ENCODE results near the gene USP30. TPM values are rescaled to one million over a fixed set of nuclear protein-coding genes. Genes with fewer than 3 reads are reported as not detected.

USP30 gene
- total and polyA plus RNA-seq, 9 of the 15 experiments (the other 6 are each of a cell fraction or from before 2014, with no cell fraction given) = 1.4 to 15.2 (median 7.0) TPM

DNA sequence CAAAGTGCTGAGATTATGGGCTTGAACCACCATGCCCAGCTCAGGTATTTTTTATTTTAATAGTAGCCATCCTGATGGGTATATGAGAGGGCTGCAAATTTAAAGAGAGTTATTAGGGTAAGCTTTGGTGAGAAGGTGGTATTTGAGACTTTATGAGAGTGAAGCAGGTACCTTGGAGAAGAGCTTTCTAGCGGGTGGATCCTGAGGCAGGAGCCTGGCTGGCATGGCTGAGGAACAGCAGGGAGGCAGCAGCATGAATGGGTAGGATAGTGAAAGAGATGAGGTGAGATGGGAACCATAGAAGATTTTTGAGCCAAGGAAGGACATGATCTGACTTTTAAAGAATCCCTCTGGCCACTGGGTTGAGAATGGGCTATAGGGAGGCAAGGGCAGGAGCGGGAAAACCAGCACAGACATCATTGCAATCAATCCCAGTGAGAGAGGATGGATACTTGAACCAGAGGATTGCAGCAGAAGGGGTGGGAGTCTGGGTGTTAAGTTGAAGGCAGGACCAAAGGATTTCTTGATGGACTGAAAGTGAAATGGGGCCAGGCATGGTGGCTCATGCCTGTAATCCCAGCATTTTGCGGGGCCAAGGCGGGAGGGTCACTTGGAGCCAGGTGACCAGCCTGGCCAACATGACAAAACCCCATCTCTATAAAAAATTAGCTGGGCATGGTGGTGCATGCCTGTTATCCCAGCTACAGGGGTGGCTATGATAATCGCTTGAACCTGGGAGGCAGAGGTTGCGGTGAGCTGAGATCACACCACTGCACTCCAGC, 37.2 kb upstream of the USP30 start (continued):
- TF ChIP-seq, protein P1, sequence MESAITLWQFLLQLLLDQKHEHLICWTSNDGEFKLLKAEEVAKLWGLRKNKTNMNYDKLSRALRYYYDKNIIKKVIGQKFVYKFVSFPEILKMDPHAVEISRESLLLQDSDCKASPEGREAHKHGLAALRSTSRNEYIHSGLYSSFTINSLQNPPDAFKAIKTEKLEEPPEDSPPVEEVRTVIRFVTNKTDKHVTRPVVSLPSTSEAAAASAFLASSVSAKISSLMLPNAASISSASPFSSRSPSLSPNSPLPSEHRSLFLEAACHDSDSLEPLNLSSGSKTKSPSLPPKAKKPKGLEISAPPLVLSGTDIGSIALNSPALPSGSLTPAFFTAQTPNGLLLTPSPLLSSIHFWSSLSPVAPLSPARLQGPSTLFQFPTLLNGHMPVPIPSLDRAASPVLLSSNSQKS (CRISPR knock-in tag; IDR thresholded peaks at IDR 0.05) = no peak
- TF ChIP-seq JUND (IDR thresholded peaks at IDR 0.05; ENCODE audit: borderline replicate concordance, low read depth, low read length) = no peak
- TF ChIP-seq JUND (tag; IDR thresholded peaks at IDR 0.05; ENCODE audit: borderline replicate concordance, low read depth, low read length) = no peak
- TF ChIP-seq THRAP3 (IDR thresholded peaks at IDR 0.05; ENCODE audit: borderline replicate concordance) = no peak
- TF ChIP-seq FOXJ3 (CRISPR knock-in tag; IDR thresholded peaks at IDR 0.05) = no peak
- no peak for TF ChIP-seq NONO (IDR thresholded peaks at IDR 0.05; ENCODE audit: low read depth in 2 of 2, low read length in 1 of 2)
- TF ChIP-seq MTA2 (IDR thresholded peaks at IDR 0.05; ENCODE audit: low read depth) = no peak

DNA sequence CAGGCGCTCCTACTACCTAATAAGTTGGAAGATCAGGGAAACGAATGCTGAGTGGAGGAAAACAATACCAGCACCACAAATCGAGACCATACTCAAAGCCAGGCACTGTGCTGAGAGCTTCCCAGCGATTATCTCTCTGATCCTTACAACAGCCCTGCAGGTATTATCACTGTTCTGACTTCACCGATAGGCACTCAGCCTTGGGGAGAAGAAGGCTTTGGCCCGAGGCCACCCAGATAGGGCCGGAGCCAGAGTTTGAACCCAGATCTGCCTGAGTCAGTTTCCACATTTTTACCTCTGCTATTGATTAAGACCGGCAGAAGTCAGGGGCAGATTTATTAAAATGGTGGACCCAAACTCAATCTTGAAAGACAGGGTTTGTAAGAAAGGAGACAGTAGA, 36.4 kb upstream of the USP30 start:
- Histone ChIP-seq H3K9ac (ENCODE audit: insufficient read depth in 1 of 2, low read depth in 2 of 2, low read length in 2 of 2) (no peak overlapping the region), H3K79me2 (ENCODE audit: control insufficient read depth, insufficient read depth, low read length) (no peaks in the 10 kb centered on the region), H3K9me3 (replicated peaks; ENCODE audit: control insufficient read depth, insufficient read depth, low read depth, low read length) (no peaks in the 10 kb centered on the region), H3K4me2 (ENCODE audit: insufficient read depth, low read length) (no peak overlapping the region), H3K36me3 (ENCODE audit: control insufficient read depth, insufficient read depth, low read length) (no peaks in the 10 kb centered on the region), H2AFZ (ENCODE audit: low read depth, low read length) (no peak overlapping the region), H3K27me3 (ENCODE audit: control insufficient read depth in 2 of 2, insufficient read depth in 2 of 2, low read length in 2 of 2) (peaks cover 3 to 27% of the 10 kb centered on the region in 2 experiments; a peak in 4 of 5 replicates), H3K4me3 (no peak overlapping the region), H3K9me1 (ENCODE audit: control insufficient read depth, insufficient read depth, low read length) (no peaks in the 10 kb centered on the region), H3K27ac (ENCODE audit: extremely low read depth, low read depth, low read length) (no peak overlapping the region), H4K20me1 (replicated peaks; ENCODE audit: control insufficient read depth, insufficient read depth, low read length) (0 out of 2 replicates have a peak, but pooled peaks cover 3% of the 10 kb centered on the region), H3K4me1 (replicated peaks in 1 of 2; ENCODE audit: control insufficient read depth in 2 of 2, insufficient read depth in 2 of 2, low read length in 2 of 2) (peaks cover 0 to 5% of the 10 kb centered on the region in 2 experiments; a peak in 2 of 5 replicates)
- BruUV-seq (replicated peaks) = no TSS peak
- FAIRE-seq = no peak
- under 1% methylated on average over 8 of the region's 8 CpGs for WGBS (ENCODE audit: insufficient coverage, low coverage, missing lambda C conversion rate)
- CTCF ChIA-PET (ENCODE audit: low intra/inter-chr PET ratio) = no interaction called here
- DNase-seq (ENCODE audit: extremely low read depth in 1 of 4, low spot score in 3 of 4) = no peak
- POLR2A ChIA-PET = no interaction called here
- in situ Hi-C loops (cut with MboI) = no loop called here
- ATAC-seq = no peak
- intact Hi-C loops (cut with micrococcal nuclease) = loop anchor here (10.0 kb wide), 1 partner anchor 79 kb away; the partner anchor contains the start of genes ALKBH2 and UNG
- peak; percentile 2; the same call in 1 of the 2 replicates for TF ChIP-seq ZNF263 (CRISPR knock-in tag; IDR thresholded peaks at IDR 0.05; ENCODE audit: borderline replicate concordance)
- no peak for TF ChIP-seq AFF4 (CRISPR knock-in tag; IDR thresholded peaks at IDR 0.05)

Data from K562 (cell line).